Raji (cell line): ENCODE data around the gene APP.

ENCODE experiments used
- POLR2A ChIP-seq: IDR thresholded peaks from 2 replicates; pipeline ENCODE4 v1.6.1; 2011; ENCODE audit warnings: low read depth, low read length, control low read depth; ENCODE audit not compliant: insufficient read depth

Gene APP

DNA sequence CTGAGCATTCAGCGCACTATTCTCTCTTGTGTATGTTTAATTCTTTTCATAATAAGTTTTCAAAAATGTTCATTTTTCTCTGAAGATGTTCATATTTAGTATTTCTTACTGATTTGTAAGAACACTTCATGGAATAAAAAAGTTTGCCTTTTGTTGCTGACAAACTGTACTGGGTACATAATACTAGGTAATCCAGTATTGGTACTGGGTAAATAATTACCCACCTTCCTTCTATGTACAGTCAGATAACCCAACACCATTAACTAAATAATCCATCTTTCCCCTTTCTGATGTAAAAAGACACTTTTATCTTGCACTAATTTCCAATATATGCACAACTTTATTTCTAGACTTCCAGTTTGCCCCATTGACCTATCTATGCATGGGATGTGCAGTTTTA, 23.9 kb downstream of the APP start:
- TF ChIP-seq POLR2A = no peak

DNA sequence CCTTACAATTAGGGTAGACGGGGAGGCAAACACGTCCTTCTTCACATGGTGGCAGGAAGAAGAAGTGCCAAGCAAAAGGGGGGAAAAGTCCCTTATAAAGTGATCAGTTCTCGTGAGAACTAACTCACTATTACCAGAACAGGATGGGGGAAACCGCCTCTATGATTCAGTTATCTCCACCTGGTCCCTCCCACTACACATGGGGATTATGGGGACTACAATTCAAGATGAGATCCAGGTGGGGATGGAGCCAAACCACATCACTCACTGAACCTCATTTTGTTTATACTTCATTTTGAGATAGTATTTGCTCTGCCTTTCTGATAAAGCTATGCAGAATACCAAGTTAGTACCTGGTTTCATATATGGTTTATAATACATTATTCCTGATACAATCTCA, 26.5 kb downstream of the APP start:
- no peak for TF ChIP-seq POLR2A

DNA sequence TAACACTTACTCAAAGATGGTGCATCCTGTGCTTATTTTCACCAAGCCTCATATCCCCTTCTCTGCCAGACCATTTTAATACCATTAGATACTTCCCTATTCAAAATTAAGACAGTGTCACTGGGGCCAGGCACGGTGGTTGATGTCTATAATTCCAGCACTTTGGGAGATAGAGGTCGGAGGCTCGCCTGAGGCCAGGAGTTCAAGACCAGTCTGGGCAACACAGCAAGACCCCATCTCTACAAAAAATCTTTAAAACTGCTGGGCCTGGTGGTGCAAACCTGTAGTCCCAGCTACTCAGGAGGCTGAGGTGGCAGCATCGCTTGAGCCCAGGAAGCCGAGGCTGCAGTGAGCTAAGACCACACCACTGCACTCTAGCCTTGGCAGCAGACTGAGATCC, 28.2 kb downstream of the APP start:
- TF ChIP-seq POLR2A = no peak

DNA sequence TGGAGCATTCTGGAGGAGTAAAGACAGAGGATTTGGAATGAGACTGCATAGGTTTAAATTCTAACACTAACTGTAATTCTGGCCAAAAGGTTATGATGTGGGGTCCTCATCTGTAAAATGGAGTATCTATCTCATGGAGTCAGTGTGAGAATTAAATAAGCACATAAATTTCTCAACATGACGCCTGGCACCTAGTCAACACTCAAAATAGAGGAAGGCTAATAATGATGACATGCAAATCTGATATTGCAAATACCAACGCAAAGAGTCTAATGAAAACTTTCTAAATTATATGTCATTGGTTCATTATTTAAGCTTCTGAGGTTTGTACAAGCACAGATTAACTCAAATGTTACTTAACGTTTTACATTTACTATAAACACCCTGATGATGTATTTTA, 29.6 kb downstream of the APP start:
- no peak for TF ChIP-seq POLR2A

DNA sequence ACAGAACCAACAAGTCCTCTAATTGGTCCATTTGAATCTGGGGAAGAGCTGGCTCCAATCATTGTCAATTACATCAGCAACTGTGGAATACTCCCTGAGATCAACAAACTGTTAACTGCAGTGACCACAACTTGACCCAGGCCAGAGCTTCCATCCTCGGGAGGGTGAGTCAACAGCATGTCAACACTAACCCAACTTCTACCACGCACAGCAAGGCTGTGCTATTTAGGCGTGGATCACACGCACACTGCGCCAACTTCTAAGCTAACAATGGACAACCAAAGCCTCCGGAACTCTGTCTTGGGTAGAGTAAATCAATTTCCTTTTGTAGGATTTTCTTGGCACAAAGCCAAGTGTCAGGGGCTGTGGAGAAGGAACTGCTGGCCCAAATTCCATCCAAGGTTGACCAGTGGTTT, 30.4 kb downstream of the APP start:
- TF ChIP-seq POLR2A = no peak

DNA sequence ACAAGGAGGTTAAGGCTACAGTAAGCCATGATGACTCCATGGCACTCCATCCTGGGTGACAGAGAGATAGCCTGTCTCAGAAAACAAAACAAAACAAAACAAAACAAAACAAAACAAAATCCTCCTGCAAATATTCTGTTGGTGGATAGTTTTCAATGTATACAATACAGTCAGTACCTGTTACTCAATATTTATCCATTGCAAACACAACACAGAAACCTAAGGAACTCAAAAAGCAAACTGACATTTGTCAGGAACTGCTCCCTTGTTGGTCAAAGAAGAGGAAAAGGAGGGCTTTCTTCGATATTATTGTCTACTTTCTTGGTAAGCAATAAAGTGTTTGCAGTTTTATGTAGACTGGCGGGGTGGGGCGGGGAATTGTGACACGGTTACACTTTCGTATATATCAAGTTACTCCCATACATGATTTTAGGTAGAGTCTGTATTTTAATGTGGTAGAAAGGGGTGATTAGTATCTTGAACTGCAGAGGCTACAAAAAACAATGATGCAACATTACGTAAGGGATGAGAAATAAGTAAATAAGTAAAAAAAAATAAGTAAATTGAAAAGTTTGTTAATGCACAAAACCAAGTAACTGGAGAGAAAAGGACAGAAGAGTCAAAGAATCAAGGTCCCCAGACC, 31.8 kb downstream of the APP start:
- no peak for TF ChIP-seq POLR2A

DNA sequence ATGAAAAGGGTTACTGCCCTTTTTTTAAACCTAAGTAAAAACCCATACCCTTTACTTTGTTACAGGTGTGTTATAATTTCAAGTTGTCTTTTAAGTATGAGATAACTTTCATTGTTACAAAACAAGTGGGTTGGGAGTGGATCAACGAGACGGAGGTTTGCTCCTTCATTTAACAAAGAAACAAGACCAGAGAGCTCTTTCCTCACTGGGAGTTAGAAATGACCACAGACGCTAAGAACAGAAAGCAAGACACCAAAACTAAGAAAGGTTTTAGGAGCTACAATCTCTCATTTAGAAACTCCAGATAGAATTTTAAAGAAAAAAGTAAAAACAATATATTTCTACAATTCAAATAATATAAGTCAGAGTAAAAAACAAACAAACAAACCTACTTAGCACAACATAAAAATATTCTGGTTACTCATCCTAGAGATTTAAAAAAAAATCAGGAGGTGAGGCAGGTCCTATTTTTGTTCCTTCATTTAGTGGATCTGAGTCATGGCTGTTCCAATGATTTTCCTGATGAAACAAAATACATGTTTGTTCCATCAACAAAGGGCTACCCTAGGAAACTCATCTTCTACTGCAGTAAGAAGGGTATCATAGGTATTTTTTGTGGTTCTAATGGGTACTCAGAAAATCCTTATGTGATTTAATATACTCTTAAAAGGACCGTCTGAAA, 33.0 kb downstream of the APP start:
- TF ChIP-seq POLR2A = no peak

DNA sequence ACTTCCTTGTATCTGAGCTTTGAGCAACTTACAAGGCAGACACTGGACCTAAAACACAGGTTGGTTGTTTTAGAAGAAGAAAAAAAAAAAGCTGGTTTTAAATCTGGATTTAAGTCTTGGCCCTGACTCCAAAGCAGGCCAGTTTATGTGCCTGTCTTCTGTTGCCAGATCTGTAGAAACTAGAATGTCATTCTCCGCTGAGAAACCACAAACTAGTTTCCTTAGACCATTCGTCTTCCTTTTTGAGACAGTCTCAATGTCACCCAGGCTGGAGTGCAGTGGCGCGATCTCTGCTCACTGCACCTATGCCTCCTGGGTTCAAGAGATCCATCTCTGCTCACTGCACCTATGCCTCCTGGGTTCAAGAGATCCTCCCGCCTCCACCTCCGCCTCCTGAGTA, 33.9 kb downstream of the APP start:
- TF ChIP-seq POLR2A = no peak

DNA sequence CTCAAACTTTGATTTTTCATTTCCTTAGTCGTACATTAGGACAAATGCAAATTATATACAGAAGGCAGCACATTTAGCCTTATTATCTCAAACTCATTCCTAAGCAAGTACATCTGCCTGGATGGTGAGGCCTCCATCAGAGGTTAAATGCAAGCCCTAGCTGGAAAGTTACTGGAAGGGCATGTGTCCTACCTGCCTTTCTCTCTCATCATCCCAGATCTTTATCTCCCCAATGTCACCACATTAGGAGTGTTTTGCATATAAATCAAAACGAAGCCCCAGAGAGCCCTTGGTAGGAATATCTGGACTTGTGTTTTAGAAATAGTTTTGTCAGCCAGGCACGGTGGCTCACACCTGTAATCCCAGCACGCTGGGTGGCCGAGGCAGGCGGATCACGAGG, 35.0 kb downstream of the APP start:
- TF ChIP-seq POLR2A = no peak

DNA sequence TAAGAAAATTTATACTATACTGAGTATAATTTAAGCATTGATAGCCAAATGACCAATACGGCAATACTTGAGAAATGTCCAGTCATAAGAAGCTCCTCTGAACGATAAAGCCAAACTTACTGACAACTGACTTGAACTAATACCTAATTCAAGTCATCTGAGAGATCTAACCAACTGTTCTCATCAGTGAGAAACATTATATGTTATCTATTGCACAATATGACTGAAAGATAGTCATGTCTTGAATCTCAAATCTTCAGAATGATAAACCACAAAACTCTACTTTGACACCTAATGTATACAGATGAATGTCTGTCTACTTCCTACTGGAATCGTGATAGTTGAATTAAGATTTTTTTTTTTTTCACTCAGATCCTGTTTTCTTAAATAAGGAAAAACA, 39.0 kb downstream of the APP start:
- TF ChIP-seq POLR2A = no peak

DNA sequence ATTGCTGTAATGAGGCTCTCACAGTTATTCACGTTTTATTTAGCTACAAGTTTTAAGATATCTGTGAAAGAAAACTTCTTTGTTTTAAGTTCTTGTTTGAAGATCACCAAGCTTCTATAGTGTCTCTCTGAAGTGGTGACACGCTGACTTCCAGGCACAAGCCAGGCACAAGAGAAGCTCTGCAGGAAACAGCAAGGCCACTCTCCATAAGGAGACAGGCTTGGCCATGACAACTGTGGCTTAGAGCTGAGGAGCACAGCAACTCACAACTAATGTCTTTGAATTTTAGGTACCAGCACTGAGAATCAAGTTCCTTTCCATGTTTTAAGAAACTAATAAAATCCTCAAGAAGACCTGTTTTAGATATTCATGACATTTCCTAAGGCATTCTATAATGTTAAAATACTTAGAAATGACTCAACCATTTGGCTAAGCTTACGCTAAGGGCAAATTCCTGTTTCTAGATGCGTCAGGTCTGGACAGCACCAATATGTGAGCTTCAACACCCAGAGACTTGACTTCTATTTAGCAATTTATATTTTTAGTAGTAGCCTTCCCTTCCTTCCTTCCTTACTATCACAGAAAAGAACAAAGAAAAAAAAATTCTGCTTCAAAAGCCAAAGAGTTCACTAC, 40.2 kb downstream of the APP start:
- no peak for TF ChIP-seq POLR2A

DNA sequence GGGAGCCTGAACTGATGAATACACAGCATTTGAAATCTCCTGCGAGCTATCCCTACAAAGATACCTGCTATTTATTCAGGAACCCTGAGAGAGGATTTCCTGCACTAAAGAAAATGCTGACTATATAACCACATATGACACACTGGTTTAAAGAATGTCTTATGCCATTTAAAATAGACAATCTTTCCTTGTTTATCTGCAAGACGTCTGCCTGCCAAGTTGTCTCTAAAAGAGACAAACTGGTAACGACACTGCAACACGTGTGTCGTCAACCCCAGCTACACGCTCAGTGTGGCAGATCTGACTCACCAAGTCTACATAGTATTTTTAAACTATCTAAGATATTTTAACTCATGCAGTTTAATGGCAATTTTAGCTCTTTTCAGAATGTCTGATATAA, 42.7 kb downstream of the APP start:
- TF ChIP-seq POLR2A = no peak

DNA sequence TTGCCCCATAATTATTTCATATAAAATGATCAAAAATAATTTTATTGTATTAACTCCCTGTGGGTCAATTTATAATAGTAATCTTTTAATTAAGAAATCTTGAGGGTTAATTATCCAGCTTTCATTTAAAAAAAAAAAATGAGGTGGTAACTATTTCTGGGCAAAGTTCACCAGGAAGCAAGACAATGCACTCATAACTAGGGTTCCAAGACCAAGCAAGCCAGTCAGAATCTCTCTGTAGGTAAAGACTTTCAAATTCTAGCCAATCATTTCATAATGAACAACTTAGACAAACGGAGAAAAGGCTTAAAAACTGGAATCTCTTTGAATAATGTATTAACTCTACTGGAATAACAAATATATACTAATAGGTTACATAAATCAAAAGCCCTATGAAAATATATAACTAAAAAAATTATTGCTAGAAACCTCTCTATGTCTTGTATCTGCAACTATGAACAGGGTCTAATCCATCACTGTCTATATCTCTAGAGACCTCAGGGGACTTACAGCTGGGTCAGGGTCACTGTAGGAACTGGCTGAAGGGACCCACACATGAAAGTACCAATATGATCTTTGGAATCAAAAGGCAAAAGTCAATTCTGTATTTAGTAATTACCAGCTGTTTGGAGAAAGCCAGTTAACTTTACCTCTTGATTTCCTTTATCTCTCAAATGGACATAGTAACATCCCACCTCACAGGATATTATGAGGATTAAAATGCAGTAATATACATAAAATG, 43.3 kb downstream of the APP start:
- TF ChIP-seq POLR2A = no peak

DNA sequence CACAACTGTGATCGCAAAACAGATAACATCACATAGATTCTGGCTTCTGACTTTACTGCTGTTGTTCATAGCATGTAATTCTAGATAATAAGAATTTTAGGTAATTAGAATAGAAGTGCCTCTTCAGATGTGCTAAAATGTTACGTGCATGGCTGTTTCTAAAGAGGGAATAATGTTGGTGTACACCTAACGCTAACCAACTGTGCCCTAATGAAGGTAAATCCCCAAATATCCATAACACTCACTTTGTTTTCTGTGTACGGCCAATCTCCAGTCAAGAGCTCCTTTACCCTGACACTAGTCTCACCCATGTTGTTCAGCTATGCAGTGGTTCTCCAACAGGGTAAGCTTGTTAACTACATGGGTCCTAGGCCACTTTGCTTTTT, 44.4 kb downstream of the APP start:
- no peak for TF ChIP-seq POLR2A

DNA sequence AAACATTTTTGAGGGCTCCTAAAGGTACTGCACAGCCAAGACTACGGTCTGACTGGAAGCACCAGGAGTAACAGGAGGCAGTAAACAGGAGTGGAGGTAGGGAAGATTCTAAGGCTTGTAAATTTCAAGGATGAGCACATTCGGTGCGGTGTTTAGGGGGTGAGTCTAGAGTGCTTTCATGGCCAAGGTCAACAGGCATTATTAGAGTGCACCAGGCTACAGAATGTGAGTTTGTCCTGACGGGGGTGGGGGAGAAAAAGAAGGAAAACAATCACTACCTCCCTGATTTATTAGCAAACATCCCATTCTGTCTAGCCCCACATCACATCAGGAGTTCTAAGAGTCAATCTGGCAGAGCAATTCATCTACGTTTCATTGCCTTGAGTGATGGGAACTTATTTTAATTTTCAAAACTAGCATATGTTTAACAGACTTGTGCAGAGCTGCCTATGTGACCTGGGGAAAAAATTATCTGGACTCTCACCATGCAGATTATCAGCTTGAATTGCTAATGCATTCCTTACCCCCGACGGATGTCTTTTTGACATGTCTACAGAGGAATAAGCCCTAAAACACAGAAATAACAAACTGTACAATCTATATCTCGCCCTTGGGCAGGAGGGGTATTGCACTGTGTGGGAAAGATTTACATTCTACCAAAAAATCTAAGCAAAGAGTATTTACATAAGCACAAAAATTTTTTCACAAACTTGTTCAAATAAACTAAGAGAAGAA, 45.0 kb downstream of the APP start:
- TF ChIP-seq POLR2A = no peak

DNA sequence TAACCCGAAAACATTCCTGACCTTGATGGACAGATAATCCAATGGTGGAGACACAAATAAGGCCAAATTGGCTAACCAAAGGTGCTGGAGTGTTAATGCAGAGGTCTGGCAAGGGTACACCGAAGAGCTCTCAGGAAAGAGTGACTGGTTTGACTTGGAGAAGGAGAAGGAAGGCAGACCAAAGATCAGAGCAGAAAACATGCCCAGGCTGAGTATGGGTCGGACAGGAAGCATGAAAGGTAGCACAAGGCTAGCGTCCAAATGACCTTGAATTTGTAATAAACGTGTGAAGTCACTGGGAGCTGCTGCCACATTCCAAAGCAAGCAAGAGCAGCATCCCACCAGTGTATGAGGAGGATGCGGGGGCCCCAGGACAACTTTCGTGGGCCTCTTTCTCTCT, 45.7 kb downstream of the APP start:
- TF ChIP-seq POLR2A = no peak

DNA sequence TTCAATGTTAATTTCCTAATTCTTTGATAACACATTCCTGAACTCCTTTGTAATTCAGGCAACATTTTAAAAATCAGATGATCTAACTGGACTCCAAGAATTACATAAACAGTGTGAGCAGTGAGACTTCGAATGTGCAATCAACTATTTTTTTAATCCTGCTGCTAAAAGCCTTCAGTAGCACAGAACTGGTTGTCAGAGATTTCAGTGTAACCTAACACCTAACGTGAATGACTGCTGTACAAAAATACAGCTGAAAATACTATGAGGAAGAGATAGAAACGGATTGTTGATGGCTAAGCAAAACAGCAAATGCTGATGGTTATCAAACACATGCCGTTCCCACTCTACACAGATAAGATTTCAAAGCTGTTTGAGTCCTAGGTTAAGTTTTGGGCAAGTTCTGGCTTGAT, 46.1 kb downstream of the APP start:
- TF ChIP-seq POLR2A = no peak
